NCI-H226 (cell line): ENCODE results near the gene HLX.
A peak's percentile ranks its signal among the peaks of the same experiment; 100 is the strongest.

Source experiments
- DNase-seq: peaks from one replicate; pipeline ENCODE4 v3.0.0-alpha.2; 2015

The HLX gene

GRCh38 chr1:220896092-220896491 lies 16.8 kb downstream of the HLX start:
- no peak for DNase-seq

DNA sequence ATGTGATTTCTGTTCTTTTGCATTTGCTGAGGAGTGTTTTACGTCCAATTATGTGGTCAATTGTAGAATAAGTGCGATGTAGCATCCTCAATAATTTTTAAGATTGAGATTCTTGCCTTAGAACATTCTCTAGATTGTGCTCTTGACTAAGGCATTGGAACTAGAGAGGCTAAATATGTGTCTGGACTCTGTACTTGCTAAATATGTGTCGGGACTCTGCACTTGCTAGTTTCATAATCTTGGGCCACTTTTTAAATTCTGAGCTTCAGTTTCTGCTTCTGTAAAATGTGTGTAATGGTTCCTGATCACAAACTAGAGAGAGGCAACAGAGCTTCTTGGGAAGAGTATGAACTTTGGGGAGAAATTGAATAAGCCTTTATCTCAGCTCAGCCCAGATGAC lies 21.6 kb downstream of the HLX start:
- DNase-seq = no peak

DNA sequence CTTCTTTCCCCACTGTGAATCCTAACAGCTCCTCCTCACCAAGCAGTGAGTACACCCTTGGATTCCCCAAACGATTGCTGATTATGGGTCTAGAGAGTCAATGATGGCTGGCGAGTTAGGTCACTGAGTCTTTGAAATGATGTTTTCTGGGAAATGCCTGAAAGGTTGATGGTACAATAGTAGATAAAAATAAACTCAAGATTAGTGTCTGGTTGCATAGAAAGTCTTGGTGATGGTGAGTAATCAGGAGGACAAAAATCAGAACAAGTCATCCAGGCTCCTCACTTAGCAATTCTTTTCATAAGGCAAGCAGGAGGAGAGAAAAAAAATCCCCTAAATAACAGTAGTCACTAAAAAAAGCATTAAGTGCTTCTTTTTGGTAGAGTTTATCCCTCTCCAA lies 22.6 kb downstream of the HLX start:
- DNase-seq = no peak

DNA sequence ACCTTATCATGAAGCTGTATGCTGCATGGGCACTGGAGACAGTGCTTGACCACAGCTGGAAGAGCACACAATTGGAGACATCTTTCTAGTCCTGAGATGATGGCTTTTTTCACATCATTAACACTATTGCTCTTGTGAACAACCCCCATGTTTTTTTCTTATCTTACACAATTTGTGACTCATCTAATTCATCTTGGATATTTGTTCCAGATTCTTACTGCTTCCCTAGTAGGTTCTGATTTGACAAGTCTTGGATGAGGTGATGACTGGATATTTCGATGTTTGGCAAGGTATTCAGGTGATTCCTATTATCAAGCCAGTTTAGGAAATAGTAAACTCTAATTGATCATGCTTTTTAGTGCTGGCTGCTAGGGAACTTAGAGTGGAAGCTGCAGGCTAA lies 23.7 kb downstream of the HLX start:
- no peak for DNase-seq

- DNase-seq = no peak
Observed at GRCh38 chr1:220904876-220905275, 25.6 kb downstream of the HLX start.

- no peak for DNase-seq
Observed at GRCh38 chr1:220905650-220906560, 26.7 kb downstream of the HLX start.

- DNase-seq = peak; percentile 56
Observed at GRCh38 chr1:220906561-220907334, 27.5 kb downstream of the HLX start.

DNA sequence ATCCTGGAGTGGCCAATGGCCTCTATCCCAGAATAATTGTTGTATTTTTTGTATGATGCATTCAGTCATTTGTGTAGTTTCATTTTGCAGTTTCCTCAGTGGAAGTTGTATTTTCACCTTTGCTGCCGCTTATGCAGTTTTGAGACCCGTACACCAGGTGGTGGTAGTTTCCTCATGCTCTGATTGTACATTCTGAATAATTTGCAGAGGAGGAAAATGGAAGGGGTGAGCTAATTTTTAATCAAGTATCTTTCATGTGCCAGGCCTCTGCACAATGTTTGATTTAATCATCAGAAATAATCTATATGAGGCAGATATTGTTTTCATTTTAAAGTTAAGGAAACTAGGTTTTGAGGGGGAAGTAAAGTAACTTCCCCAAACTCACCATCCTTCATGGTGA lies 29.5 kb downstream of the HLX start:
- DNase-seq = no peak

- DNase-seq = no peak
Observed at GRCh38 chr1:220910021-220910420, 30.8 kb downstream of the HLX start.

GRCh38 chr1:220914283-220915116 lies 35.3 kb downstream of the HLX start:
- DNase-seq = no peak

DNA sequence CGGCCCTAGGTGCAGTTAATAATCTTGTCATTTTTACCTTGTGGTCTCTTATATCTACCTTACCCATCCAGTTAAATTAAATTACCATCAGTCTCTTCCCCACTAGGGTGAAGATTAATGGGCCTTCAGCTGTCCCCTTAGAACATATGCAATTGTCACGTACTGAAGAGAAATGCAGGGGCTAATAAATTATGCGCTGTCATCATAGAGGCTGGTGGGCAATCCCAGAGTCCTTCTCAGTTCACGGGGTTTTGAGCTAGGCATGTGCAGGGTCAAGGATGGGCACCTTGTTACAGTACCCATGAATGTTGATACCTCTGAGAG lies 35.8 kb downstream of the HLX start:
- DNase-seq = no peak

- no peak for DNase-seq
Observed at GRCh38 chr1:220915954-220916353, 36.7 kb downstream of the HLX start.

DNA sequence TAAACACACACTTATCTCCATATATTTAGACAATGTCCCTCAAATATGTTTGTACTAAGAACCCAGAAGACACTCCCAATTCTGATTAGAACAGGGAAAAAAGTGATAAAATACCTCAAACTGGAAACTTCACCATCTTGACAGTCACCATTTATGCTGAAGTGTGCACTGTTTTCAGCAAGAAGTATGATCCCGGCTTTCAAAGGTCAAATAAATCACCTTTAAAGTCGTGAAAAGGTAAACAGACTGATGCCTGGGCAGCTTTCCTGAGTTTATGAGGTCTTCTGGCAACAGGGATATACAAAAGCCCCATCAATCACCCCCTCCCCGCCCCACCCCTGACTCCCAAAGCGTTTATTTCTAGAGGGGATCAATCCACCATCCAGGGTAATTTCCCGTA lies 37.9 kb downstream of the HLX start:
- no peak for DNase-seq

GRCh38 chr1:220917535-220918209 lies 38.4 kb downstream of the HLX start:
- DNase-seq = no peak

GRCh38 chr1:220918285-220918951 lies 39.2 kb downstream of the HLX start:
- no peak for DNase-seq

DNA sequence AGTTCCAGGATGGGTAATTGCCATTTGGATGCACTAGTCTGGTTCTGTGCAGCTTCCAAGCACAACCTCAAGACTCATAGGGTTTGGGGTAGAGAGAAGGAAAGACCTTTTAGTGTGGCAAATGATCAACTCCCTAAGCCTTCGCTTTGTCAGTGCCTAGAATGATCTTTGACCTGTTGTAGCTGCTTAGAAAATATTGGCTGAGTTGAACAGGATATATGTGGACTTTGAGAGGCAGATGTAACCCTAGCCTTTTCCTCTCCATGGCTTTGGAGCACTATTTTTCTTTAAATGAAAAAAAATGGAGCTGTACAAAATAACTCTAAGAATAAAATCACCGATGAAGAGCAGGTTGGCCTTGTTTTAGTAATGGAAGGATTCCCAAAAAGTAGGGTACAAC lies 41.7 kb downstream of the HLX start:
- DNase-seq = no peak

DNA sequence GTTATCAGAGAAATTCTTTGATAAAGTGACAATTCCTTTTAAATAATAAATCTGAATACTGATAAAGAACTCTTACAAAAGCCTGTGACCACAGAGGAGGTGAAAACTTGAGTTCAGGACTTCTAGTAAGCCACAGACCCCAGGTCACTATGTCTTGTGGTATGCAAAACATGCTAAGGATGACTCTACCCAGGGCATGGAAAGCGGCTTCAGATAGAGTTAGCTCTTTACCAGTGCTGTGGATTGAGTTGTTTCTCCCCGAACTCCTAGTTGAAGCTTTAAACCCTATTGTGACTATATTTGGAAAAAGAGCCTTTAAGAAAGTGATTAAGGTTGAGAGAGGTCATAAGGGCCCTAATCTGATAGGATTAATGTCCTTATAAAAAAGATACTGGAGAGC lies 42.3 kb downstream of the HLX start:
- DNase-seq = no peak

GRCh38 chr1:220921971-220922635 lies 42.9 kb downstream of the HLX start:
- no peak for DNase-seq

- no peak for DNase-seq
Observed at GRCh38 chr1:220922951-220923350, 43.7 kb downstream of the HLX start.

DNA sequence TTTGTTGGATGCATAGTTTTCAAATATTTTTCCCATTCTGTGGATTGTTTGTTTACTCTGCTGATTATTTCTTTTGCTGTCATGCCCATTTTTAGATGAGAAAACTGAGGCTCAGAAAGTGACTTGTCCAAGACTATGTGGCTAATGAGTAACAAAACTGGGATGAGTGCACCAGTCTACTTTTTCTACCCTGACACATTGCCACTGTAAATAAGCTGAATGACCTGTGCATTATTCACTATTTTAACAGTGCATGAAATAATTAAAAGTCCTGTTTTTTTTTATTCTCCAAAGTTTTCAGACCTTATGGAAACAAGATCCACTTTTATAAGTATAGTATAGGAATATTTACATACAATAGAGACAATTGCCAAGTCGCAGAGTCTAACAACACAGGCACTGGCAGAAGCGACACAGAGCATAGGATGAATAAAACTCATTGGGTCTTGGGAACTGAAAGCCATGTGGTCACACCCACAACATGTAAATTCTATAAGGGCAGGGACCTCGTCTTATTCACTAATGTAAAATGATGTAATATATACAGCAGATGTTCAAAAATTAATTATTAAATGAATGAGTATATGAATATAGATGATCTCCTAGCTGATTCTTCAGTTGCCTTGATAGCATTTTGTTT lies 45.2 kb downstream of the HLX start:
- DNase-seq = no peak

DNA sequence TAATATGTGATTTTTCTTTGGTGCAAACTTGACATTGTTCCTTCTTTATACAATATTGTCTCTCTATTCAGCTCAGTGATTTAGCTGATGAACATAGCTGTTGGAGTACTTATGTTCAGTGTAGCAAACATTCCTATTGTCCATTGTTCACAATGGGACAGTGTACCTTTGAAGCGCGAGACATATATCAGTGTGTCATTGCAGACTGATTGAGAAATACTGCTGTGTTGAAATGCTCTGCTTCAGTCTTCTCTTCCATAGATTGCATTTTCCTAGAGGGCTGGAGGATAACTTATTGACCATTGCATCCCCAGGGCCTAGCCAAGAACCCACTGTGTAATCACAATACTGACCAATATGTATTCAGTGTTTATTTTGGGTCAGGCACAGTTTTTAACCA lies 46.5 kb downstream of the HLX start:
- DNase-seq = no peak
